Erythroblast (primary cell): ENCODE results near the gene ANKUB1.

Source experiments
- GATA1 ChIP-seq: IDR thresholded peaks from 2 replicates; pipeline ENCODE4 v1.6.1; 2011; ENCODE audit warnings: low read depth, mild to moderate bottlenecking, control low read depth, low read length, moderate library complexity
- POLR2A ChIP-seq: IDR thresholded peaks from 2 replicates; pipeline ENCODE4 v1.6.1; 2011; ENCODE audit warnings: mild to moderate bottlenecking, low read length

DNA sequence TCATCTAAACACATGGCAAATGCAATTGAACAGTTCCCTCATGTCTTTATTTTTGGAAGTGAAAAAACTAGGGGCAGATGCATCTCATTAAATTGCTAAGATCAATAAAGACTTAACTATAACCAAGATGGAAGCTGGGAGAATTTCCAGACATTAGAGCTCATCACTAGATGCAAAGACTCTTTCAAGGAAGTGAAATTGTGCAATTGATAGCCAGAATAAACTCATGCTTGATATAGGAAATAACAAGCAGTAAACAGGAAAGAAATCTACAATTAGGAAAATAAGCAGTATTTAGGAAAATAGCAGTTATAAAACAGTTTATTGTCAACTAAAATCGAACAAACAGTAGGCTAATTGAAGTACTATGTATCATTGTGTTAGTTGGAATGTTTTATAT is 8.8 kb upstream of the ANKUB1 start:
- TF ChIP-seq POLR2A (no peak), GATA1 (no peak)
